CD4-positive, alpha-beta T cell treated with Interferon gamma for 1 hour (primary cell): ENCODE results near the gene C19orf12.

ENCODE experiments used
- DNase-seq: peaks from one replicate; pipeline ENCODE4 v3.0.0-alpha.2; 2020

The C19orf12 gene

GRCh38 chr19:29662278-29662603, 52.8 kb downstream of the C19orf12 start:
- no peak for DNase-seq

- no peak for DNase-seq
Measured at GRCh38 chr19:29660835-29661234, 54.2 kb downstream of the C19orf12 start.

GRCh38 chr19:29658221-29658991, 56.7 kb downstream of the C19orf12 start:
- DNase-seq = no peak

DNA sequence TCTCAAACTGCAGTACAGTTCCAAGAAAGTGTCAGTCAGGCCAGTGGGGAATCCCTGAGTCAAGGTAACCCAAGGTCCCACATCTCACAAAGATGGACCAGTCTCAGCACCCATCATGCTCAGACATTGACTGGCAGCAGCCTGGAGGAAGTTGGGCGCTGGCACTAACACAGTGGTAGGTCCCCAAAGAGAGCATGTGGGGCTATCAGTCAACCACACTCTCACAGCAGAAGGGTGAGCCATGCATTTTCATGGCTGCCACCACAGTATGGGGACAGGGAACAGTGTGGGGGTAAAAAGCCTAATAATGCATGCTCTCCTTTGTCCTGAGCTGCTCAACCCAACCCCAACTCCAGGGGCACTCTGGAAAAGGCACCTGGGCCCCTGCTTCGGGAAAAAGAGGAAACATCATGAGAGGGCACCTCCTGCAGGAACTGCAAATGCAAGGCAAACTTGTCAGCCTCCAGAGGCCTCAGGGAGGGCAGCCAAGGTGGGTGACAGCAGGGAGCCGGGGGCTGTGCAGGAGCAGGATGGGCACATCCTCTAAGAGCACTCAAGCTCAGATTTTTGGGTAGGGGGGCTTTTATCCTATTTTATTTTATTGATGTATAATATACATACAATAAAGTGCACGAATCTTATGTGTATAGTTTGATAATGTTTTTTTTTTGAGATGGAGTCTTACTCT, 59.3 kb downstream of the C19orf12 start:
- no peak for DNase-seq

DNA sequence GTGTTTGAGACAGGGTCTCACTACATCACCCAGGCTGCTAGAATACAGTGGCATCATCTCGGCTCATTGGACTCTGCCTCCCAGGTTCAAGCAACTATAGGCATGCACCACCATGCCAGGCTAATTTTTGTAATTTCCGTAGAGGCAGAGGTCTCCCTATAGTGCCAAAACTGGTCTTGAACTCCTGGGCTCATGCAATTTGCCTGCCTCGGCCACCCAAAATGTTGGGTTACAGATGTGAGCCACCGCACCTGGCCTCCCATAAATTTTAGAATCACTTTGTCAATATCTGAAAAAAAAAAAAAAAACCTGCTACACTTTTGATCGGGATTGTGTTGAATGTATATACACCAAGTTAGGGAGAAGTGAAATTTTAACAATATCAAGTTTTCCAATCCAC, 61.7 kb downstream of the C19orf12 start:
- no peak for DNase-seq

- DNase-seq = no peak
Measured at GRCh38 chr19:29651622-29652394, 63.3 kb downstream of the C19orf12 start.

DNA sequence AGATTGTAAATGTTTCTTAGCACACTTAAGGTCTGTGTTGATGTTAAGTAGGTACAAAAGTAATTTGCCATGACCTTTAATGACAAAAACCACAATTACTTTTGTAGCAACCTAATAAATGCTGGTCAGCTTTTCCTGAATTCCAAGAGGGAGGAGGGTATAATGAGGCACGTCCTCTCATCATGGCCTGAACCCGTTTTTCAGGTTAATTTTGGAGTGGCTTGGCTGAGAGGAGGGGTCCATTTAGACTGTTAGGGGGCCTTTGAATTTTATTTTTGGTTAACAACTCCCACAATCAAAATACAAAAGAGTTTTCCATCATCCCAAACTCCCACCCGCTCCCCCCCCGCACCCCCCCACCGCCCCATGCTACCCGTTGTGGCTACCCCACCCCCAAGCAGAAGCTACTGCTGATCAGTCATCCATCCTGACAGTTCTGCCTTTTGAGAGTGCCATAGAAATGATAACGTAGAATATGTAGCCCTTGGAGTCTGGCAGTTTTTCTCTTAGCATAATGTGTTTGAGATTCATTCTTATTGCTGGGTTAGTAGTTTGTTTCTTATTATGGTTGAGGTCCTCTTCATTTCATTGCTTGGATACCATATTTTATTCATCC, 64.2 kb downstream of the C19orf12 start:
- DNase-seq = no peak
